ENCODE data around the gene APCDD1.

The APCDD1 gene

DNA sequence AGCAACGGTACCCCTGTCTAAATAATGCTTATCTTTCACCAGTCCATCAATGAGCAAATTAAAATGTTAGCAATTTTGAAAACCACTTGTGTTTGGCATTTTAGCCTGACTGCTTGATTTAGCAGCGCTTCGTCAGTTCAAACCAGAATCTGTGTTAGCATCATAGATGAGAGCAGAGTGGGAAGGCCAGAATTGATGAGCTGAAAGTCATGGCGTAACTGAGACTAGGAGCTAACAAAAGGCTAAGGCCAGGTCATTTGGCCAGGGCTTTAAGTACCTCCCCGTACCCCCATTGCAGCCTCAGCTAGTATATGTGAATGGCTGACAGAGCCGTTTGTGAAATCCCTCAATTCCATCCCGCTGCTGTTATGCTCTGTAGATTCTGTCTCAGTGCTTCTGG is 16.0 kb downstream of the APCDD1 start:
- H3K36me3 ChIP-seq (ENCODE audit: insufficient read depth, low read depth, low read length): no peaks in the 10 kb centered on the region
- H3K27ac ChIP-seq (ENCODE audit: low read length): no peak overlapping the region
- peaks cover 1% of the 10 kb centered on the region; the same call in 1 of the 2 replicates for H3K27me3 ChIP-seq (ENCODE audit: insufficient read depth, low read length)
- H3K4me3 ChIP-seq (ENCODE audit: low read length): no peak overlapping the region
- H3K9me3 ChIP-seq (ENCODE audit: insufficient read depth, low read depth, low read length): no peaks in the 10 kb centered on the region
- no peak overlapping the region for H3K9ac ChIP-seq (ENCODE audit: low read depth, low read length)
- H3K4me1 ChIP-seq (ENCODE audit: insufficient read depth, low read length): peaks cover 3% of the 10 kb centered on the region; the same call in 1 of the 2 replicates

DNA sequence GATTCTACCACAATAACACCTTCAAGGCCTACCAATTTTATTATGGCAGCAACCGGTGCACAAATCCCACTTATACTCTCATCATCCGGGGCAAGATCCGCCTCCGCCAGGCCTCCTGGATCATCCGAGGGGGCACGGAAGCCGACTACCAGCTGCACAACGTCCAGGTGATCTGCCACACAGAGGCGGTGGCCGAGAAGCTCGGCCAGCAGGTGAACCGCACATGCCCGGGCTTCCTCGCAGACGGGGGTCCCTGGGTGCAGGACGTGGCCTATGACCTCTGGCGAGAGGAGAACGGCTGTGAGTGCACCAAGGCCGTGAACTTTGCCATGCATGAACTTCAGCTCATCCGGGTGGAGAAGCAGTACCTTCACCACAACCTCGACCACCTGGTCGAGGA is 17.1 kb downstream of the APCDD1 start:
- Histone ChIP-seq H3K9me3 (ENCODE audit: insufficient read depth, low read depth, low read length) (no peaks in the 10 kb centered on the region), H3K4me1 (ENCODE audit: insufficient read depth, low read length) (peaks cover 4% of the 10 kb centered on the region; the same call in 1 of the 2 replicates), H3K4me3 (ENCODE audit: low read length) (no peak overlapping the region), H3K9ac (ENCODE audit: low read depth, low read length) (no peak overlapping the region), H3K27me3 (ENCODE audit: insufficient read depth, low read length) (peaks cover 12% of the 10 kb centered on the region), H3K36me3 (ENCODE audit: insufficient read depth, low read depth, low read length) (no peaks in the 10 kb centered on the region), H3K27ac (ENCODE audit: low read length) (no peak overlapping the region)

DNA sequence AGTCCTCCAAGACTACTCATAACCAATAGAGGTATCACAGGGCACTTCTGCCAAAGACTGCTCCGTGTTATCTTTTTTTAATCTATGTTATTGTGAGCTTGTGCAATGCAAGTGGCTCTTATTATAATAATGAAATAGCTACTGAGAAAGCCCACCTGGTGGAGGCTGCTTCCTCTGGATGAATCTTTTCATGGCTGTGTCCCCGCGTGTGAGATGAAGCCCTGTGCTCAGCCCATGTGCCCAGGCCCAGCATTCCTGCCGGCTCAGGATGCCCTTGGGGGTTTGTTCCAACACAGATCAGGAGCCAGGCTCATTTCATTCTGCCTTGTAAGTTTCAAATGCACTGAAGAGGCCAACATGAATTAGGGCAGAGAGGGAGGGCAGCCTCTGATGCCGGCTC is 18.7 kb downstream of the APCDD1 start:
- H3K27ac ChIP-seq (ENCODE audit: low read length): no peak overlapping the region
- H3K4me3 ChIP-seq (ENCODE audit: low read length): no peak overlapping the region
- no peaks in the 10 kb centered on the region for H3K9me3 ChIP-seq (ENCODE audit: insufficient read depth, low read depth, low read length)
- H3K4me1 ChIP-seq (ENCODE audit: insufficient read depth, low read length): peaks cover 20% of the 10 kb centered on the region
- no peaks in the 10 kb centered on the region for H3K36me3 ChIP-seq (ENCODE audit: insufficient read depth, low read depth, low read length)
- no peak overlapping the region for H3K9ac ChIP-seq (ENCODE audit: low read depth, low read length)
- H3K27me3 ChIP-seq (ENCODE audit: insufficient read depth, low read length): peaks cover 22% of the 10 kb centered on the region

DNA sequence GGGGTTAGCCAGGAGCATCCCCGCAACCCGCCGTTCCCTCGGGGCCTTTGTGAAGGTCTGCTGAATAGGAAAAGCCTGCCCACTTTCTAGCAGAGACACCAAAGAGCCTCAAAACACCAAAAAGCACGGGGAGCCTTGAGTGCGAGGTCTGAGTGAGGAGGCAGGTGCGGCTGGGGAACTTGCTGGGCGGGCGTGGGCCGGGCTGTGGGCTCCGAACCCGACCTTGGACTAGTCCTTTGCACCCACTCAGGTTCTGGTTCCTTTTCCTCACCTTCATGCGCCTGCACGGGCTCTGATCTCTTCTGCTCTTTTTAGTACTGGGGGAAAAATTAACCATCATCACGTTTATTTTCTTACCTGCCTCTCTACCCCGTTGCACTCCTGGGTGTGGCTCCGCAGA is 19.9 kb downstream of the APCDD1 start:
- Histone ChIP-seq H3K4me1 (ENCODE audit: insufficient read depth, low read length) (peaks cover 20% of the 10 kb centered on the region), H3K36me3 (ENCODE audit: insufficient read depth, low read depth, low read length) (no peaks in the 10 kb centered on the region), H3K9me3 (ENCODE audit: insufficient read depth, low read depth, low read length) (no peaks in the 10 kb centered on the region), H3K9ac (ENCODE audit: low read depth, low read length) (no peak overlapping the region), H3K27ac (ENCODE audit: low read length) (no peak overlapping the region), H3K4me3 (ENCODE audit: low read length) (no peak overlapping the region), H3K27me3 (ENCODE audit: insufficient read depth, low read length) (peaks cover 34% of the 10 kb centered on the region)

DNA sequence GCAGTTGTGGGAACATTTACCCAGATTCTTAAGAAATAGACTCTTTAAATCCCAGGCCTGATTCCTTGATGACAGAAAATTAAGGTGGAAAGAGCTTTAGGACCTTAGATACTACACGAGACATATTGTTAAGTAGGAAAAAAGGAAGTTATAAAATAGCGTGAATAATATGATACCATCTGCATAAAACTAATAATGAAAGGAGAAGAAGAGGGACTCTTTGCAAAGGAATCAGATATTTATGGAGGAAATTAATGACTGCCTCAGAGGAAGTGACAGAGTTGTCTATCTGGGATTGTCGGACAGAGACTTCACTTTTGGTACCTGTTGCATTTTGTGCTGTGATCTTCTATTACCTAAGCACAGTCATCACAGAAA is 20.8 kb downstream of the APCDD1 start:
- H3K9ac ChIP-seq (ENCODE audit: low read depth, low read length): no peak overlapping the region

DNA sequence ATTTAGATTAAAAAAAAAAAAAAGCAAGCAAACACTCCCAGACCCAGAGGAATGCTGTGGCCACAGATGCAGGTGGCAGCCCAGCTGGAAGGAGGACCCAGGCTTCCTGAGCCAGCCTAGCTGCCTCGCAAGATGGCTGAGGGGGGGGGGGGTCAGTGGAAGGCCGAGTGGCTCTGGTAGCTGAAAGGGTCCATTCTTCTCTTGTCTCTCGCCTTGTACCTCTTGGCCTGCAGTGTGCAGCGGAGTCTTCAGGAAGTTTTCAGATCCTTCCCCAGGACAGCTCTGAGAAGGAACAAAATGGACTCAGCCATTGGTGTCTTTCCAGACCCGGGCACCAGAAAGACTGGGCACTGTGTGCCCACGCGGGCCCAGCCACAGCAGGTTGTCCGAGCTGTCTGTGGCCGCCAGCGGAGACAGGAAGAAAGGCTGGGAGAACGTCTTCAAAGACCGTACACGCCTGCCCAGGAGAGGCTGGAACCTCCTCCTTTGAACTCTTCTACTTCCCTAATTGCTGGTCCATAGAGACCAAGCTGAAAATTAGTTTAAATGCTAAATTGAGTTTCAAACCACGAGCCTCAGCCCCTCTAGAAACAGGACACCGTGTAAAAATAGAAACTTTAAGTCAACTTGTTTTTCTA is 21.3 kb downstream of the APCDD1 start:
- no peak overlapping the region for H3K9ac ChIP-seq (ENCODE audit: low read depth, low read length)
- H3K9me3 ChIP-seq (ENCODE audit: insufficient read depth, low read depth, low read length): no peaks in the 10 kb centered on the region
- no peak overlapping the region for H3K27ac ChIP-seq (ENCODE audit: low read length)
- H3K27me3 ChIP-seq (ENCODE audit: insufficient read depth, low read length): peaks cover 42% of the 10 kb centered on the region
- peaks cover 20% of the 10 kb centered on the region for H3K4me1 ChIP-seq (ENCODE audit: insufficient read depth, low read length)
- H3K4me3 ChIP-seq (ENCODE audit: low read length): no peak overlapping the region
- no peaks in the 10 kb centered on the region for H3K36me3 ChIP-seq (ENCODE audit: insufficient read depth, low read depth, low read length)

More for the DNA sequence above, 20.8 kb downstream of the APCDD1 start:
- no peaks in the 10 kb centered on the region for H3K9me3 ChIP-seq (ENCODE audit: insufficient read depth, low read depth, low read length)
- peaks cover 42% of the 10 kb centered on the region for H3K27me3 ChIP-seq (ENCODE audit: insufficient read depth, low read length)
- H3K4me1 ChIP-seq (ENCODE audit: insufficient read depth, low read length): peaks cover 20% of the 10 kb centered on the region
- no peak overlapping the region for H3K4me3 ChIP-seq (ENCODE audit: low read length)
- no peaks in the 10 kb centered on the region for H3K36me3 ChIP-seq (ENCODE audit: insufficient read depth, low read depth, low read length)
- no peak overlapping the region for H3K27ac ChIP-seq (ENCODE audit: low read length)

DNA sequence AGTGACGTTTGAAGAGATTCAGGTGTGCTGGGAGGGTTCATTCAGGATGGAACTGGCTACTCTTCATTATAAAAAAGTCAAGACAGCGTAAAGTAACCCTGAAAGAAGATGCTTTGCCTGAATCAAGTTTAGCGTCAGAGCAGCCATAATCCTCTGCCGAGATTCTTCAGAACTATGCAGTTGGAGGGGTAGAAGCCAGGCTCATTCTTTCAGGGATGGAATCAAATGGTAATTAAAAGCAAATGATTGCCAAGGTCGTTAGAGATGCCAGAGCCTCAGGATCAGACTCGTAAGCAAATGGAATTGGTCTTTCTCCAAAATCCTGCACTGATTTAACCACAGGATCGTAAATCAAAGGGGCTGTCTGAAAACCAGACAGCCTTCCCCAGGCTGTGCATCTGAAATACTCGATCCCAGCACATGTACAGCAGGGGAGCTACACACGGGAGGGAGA is 21.9 kb downstream of the APCDD1 start:
- no peaks in the 10 kb centered on the region for H3K36me3 ChIP-seq (ENCODE audit: insufficient read depth, low read depth, low read length)
- H3K27ac ChIP-seq (ENCODE audit: low read length): no peak overlapping the region
- no peak overlapping the region for H3K4me3 ChIP-seq (ENCODE audit: low read length)
- H3K4me1 ChIP-seq (ENCODE audit: insufficient read depth, low read length): peaks cover 20% of the 10 kb centered on the region
- H3K9ac ChIP-seq (ENCODE audit: low read depth, low read length): no peak overlapping the region
- H3K27me3 ChIP-seq (ENCODE audit: insufficient read depth, low read length): peaks cover 42% of the 10 kb centered on the region
- no peaks in the 10 kb centered on the region for H3K9me3 ChIP-seq (ENCODE audit: insufficient read depth, low read depth, low read length)

DNA sequence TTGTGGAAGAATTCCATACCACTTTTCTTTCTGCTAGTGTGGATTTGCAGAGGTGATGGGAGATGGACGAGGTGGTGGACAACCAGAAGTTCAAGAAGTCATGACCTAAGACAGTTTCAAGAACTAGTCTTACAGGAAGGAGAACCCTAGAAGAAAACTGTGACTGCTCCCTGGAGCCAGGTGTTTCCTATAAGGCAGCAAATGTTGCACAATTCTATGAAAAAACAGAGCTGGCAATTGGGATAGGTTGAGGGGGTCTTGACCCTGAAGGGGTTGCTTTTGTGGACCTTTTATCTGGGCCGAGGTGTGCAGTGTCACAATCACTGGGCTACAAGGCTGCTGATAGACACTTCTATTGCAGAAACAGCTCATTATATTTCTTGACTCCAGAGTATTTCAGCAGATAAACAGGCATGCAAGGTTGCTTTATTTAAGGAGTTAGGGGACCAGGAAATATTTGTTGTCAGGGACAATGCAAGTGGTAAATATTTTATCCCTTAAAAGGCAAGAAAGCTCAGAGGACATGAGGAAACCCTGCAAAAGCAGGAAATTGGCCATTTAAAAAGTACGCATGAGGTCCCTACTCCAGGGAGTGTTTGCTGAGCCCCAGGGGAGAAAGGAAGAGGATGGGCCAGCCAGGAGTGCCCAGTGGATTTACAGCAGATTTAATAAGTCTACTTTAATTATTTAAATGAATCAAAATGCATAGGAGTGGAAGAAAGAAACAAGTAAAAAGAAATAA is 22.9 kb downstream of the APCDD1 start:
- Histone ChIP-seq H3K9me3 (ENCODE audit: insufficient read depth, low read depth, low read length) (no peaks in the 10 kb centered on the region), H3K4me3 (ENCODE audit: low read length) (peak overlapping the region; percentile 34; the same call in 1 of the 2 replicates), H3K27me3 (ENCODE audit: insufficient read depth, low read length) (peaks cover 42% of the 10 kb centered on the region), H3K9ac (ENCODE audit: low read depth, low read length) (no peak overlapping the region), H3K36me3 (ENCODE audit: insufficient read depth, low read depth, low read length) (no peaks in the 10 kb centered on the region), H3K27ac (ENCODE audit: low read length) (no peak overlapping the region), H3K4me1 (ENCODE audit: insufficient read depth, low read length) (peaks cover 26% of the 10 kb centered on the region)

DNA sequence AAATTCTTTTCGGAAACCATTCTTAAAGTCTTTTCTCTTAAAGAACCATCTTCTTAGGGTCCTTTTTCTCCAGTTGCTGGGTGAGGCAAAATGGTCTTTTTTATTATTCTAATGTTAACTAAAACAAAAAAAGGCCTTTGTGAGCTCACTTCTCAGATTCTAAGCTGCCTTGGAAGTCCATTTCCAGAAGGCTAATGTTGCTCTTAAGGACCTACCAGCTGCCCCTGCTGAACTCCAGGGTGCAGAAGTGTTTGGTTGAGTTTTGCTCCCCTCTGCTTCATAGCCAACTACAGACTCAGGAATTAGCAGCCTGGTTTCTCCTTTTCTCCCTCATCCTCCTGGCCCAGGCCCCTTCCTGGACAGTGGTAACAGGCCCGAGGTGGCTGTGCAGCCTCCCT is 23.4 kb downstream of the APCDD1 start:
- no peak overlapping the region for H3K9ac ChIP-seq (ENCODE audit: low read depth, low read length)

DNA sequence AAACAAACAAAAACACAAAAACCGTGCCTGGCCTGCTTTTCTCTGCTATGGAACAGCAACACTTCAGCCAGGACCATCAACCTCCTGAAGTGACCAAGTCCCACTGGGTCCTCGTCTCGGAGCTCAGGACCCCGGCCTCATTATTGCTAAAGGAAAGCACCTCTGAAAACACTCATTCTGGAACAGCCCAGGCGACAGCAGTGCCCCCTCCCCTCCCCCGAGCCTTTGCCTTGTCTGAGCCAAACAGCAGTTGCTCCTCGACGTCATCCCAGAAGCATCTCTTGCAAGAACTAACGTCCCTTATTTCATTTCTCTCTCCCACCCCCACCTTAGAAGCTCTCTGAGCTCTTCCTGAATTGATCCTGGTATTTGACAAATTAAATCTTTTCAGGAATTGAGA is 27.4 kb downstream of the APCDD1 start:
- Histone ChIP-seq H3K27ac (ENCODE audit: low read length) (no peak overlapping the region), H3K9ac (ENCODE audit: low read depth, low read length) (no peak overlapping the region), H3K36me3 (ENCODE audit: insufficient read depth, low read depth, low read length) (no peaks in the 10 kb centered on the region), H3K27me3 (ENCODE audit: insufficient read depth, low read length) (peaks cover 27% of the 10 kb centered on the region), H3K9me3 (ENCODE audit: insufficient read depth, low read depth, low read length) (no peaks in the 10 kb centered on the region), H3K4me1 (ENCODE audit: insufficient read depth, low read length) (peaks cover 25% of the 10 kb centered on the region), H3K4me3 (ENCODE audit: low read length) (no peak overlapping the region)

More for the DNA sequence above, 23.4 kb downstream of the APCDD1 start:
- Histone ChIP-seq H3K4me1 (ENCODE audit: insufficient read depth, low read length) (peaks cover 28% of the 10 kb centered on the region), H3K4me3 (ENCODE audit: low read length) (no peak overlapping the region), H3K27ac (ENCODE audit: low read length) (no peak overlapping the region), H3K27me3 (ENCODE audit: insufficient read depth, low read length) (peaks cover 42% of the 10 kb centered on the region), H3K36me3 (ENCODE audit: insufficient read depth, low read depth, low read length) (no peaks in the 10 kb centered on the region), H3K9me3 (ENCODE audit: insufficient read depth, low read depth, low read length) (no peaks in the 10 kb centered on the region)

DNA sequence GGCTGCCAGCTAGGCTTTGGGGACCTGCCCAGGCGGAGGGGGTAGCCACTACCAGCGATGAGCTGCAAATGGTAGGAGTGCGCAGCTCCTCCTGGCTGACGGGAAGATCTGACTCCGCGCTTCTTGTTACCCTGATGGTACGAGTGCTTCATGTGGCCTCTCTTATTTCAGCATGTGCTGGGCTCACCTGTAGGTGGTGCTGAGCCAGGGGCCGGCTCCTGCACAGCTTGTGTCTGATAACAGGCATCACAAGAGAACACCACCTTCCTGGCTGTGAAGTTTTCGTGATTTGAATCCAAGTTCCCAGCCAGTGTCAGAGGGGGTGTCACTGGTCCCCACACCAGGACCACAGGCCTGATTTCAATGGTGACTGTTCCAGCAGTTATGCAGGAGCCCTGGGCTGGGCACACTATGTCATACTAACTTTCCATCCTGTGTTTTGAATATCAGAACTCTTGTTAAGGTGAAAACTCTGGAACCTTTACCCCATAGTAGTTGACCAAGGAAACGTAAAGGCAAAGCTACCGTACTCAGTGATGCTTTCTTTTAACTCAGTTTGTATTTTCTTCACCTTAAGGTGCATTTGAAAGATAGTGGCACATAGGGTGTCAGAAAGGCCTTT is 28.0 kb downstream of the APCDD1 start:
- Histone ChIP-seq H3K9ac (ENCODE audit: low read depth, low read length) (no peak overlapping the region), H3K27me3 (ENCODE audit: insufficient read depth, low read length) (peaks cover 21% of the 10 kb centered on the region), H3K36me3 (ENCODE audit: insufficient read depth, low read depth, low read length) (no peaks in the 10 kb centered on the region), H3K9me3 (ENCODE audit: insufficient read depth, low read depth, low read length) (no peaks in the 10 kb centered on the region), H3K4me1 (ENCODE audit: insufficient read depth, low read length) (peaks cover 19% of the 10 kb centered on the region; the same call in 1 of the 2 replicates), H3K4me3 (ENCODE audit: low read length) (no peak overlapping the region), H3K27ac (ENCODE audit: low read length) (no peak overlapping the region)
